Measurements from ENCODE around the gene ASB2.

GRCh38 chr14:93987376-93987775 lies 11.0 kb upstream of the ASB2 start:
- TF ChIP-seq RNF2 (conservative IDR thresholded peaks at IDR 0.05; ENCODE audit: low read depth) = no peak
- TF ChIP-seq EP300 (IDR thresholded peaks at IDR 0.05; ENCODE audit: low read depth in 2 of 2, low read length in 2 of 2) = no peak
- no peak for TF ChIP-seq EP300 (CRISPR knock-in tag; IDR thresholded peaks at IDR 0.05; ENCODE audit: borderline replicate concordance)
- TF ChIP-seq TAF1 (CRISPR knock-in tag; IDR thresholded peaks at IDR 0.05) = no peak
- no peak for TF ChIP-seq ZBTB38 (CRISPR knock-in tag; IDR thresholded peaks at IDR 0.05)
- no peak for TF ChIP-seq ZNF501 (CRISPR knock-in tag; IDR thresholded peaks at IDR 0.05)
- no peak for TF ChIP-seq ZNF274 (CRISPR knock-in tag; IDR thresholded peaks at IDR 0.05)
